ENCODE measurements around the gene ANGPTL3.
"Not testable (repeated sequence)": the region's sequence is repeated elsewhere in the genome, so short reads cannot be mapped to it uniquely, and the experiment has no call there.

ANGPTL3 gene, protein sequence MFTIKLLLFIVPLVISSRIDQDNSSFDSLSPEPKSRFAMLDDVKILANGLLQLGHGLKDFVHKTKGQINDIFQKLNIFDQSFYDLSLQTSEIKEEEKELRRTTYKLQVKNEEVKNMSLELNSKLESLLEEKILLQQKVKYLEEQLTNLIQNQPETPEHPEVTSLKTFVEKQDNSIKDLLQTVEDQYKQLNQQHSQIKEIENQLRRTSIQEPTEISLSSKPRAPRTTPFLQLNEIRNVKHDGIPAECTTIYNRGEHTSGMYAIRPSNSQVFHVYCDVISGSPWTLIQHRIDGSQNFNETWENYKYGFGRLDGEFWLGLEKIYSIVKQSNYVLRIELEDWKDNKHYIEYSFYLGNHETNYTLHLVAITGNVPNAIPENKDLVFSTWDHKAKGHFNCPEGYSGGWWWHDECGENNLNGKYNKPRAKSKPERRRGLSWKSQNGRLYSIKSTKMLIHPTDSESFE
- 0 to 2.0 (median 0) reads per million in 17 experiments for total RNA-seq

DNA sequence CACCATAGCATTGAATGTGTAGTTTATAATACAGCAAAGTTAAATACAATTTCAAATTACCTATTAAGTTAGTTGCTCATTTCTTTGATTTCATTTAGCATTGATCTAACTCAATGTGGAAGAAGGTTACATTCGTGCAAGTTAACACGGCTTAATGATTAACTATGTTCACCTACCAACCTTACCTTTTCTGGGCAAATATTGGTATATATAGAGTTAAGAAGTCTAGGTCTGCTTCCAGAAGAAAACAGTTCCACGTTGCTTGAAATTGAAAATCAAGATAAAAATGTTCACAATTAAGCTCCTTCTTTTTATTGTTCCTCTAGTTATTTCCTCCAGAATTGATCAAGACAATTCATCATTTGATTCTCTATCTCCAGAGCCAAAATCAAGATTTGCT, at the start of gene ANGPTL3:
ANGPTL3 (plus strand) TSS at position 240 of the 400 bp plus-strand sequence; CDS start at position 287, 47 bp downstream.
- DNase-seq, result no peak

DNA sequence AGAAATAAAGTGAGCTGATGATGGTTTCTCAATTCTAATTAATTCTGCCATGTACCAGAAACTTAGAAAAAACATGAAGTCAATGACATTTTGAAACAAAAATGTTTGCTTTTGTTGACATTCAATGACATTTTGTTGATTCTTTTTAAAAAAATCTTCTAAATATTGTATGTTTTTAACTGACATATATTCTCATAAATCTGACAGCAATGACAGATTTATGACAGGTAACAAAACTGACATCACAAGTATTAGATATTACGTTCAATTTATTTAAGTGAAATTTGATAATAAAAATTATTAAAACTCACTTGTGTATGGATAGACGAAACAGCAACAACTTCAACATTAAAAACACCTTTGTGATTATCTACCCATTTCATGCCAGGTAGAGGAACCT, 36.0 kb upstream of the ANGPTL3 start:
- no peak for DNase-seq

DNA sequence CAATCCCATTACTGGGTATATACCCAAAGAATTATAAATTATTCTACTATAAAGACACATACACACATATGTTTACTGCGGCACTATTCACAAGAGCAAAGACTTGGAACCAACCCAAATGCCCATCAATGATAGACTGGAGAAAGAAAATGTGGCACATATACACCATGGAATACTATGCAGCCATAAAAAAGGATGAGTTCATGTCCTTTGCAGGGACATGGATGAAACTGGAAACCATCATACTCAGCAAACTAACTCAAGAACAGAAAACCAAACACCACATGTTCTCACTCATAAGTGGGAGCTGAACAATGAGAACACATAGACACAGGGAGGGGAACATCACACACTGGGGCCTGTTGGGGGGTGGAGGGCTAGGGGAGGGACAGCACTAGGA, 30.1 kb upstream of the ANGPTL3 start:
- not testable (repeated sequence) for DNase-seq

DNA sequence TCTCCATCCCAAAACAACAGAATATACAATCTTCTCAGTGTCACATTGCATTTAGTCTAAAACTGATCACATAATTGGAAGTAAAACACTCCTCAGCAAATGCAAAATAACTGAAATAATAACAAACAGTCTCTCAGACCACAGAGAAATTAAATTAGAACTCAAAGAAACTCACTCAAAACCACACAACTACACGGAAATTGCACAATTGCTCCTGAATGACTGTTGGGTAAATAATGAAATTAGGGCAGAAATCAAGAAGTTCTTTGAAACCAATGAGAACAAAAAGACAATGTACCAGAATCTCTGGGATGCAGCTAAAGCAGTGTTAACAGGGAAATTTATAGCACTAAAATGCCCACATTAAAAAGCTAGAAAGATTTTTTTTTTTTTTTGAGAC, 29.4 kb upstream of the ANGPTL3 start:
- peak in 3 of 4 experiments; percentile 2 to 55 (median 6) for DNase-seq

DNA sequence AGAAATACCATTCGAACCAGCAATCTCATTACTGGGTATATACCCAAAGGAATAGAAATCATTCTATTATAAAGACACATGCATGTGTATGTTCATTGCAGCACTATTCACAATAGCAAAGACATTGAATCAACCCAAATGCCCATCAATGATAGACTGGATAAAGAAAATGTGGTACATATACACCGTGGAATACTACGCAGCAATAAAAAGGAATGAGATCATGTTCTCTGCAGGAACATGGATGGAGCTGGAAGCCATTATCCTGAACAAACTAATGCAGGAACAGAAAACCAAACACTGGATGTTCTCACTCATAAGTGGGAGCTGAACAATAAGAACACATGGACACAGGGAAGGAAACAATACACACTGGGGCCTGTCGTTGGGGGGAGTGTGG, 25.8 kb upstream of the ANGPTL3 start:
- DNase-seq, result not testable (repeated sequence)

DNA sequence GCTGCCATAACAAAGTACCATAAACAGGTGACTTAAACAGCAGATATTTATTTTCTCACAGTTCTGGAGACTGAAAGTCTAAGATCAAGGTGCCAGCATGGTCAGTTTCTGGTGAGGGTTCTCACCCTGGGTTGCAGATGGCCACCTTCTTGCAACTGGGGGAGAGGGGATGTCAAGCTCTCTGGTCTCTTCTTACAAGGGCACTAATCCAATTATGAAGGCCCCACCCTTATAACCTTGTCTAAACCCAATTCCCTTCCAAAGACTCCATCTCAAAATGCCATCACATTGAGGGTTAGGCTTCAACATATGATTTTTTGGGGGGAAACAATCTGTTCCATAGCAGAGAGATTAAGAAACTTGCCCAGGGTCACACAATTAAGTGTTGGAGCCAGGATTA, 24.8 kb upstream of the ANGPTL3 start:
- DNase-seq, result no peak

DNA sequence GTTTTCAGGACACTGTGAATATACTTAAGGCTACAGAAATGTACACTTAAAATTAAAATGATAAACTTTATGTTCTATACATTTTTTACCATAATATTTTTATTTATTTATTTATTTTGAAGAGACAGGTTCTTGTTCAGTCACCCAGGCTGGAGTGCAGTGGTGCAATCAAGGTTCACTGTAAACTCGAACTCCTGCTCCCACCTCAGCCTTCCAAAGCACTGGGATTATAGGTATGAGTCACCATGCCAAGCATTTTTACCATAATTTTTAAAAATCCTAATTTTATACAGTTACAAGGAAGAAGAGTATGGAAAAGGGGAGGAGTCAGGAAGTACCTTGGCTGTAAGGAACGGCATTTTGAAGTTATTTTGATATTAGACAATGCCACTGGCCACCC, 23.6 kb upstream of the ANGPTL3 start:
- DNase-seq, result no peak

DNA sequence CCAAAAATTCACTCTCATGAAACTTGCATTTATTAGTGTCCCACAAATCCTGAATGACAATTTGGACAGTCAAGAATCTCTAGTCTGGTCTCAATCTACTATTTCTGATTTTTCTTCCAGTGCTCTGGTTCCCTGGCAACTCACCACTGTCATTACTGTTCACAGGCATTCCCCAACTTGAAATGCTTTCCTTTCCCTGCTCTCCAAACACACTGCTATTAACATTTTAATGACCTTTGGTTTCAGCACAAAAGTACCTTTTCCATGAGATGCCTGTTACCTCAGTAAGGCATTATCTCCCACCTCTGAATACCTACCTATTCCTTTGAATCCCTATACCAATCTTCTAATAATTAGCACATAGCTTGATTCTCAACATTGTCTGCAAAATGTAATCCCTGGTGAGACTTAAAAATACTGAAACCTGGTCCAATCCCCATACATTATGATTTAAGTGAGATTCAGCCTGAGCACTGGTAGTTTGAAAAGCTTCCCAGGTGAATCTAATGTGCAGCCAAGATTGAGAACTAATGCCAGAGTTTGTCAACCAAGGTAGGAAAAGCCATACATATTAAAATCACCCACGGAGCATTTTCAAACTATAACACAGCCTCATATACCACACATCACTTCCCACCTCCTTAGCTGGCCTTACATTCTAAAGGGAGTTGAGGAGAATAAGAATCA, 11.7 kb upstream of the ANGPTL3 start:
- no peak for DNase-seq

DNA sequence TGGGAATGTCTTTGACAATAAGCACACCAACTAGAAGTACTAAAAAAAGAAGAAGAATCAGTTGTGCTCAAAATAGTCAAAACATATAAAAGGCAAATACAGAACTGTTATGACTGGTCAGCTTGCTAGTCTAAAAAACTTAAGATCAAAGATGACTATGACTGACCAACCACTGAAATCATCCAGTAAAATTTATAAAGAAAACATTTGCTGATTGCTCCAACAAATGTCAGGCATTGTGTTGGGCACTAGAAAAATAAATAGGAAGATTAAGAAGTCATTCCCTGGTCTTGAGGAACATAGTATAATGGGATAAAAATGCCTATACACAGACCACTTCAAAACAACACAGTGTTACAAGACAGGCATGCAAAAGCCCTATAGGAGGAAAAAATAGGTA, 9.3 kb upstream of the ANGPTL3 start:
- DNase-seq, result no peak

DNA sequence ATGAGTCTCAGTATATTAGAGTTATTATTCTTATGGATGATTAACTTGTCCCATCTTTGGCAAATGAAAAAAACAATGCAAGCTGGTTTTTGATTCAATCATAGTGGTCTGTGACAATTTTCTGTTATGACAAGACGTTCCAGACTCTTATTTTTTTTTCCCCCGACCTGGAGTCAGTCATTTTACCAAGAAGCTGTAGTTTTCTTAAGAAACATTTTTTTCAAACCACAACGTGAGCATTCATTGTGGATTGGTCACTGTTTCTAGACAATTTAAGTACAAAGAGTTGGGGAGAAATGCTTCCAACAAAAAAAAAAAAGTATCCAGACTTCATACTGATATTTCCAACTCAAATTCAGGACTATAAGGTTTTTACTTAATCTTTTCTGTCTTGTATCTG, 8.0 kb upstream of the ANGPTL3 start:
- DNase-seq, result no peak

DNA sequence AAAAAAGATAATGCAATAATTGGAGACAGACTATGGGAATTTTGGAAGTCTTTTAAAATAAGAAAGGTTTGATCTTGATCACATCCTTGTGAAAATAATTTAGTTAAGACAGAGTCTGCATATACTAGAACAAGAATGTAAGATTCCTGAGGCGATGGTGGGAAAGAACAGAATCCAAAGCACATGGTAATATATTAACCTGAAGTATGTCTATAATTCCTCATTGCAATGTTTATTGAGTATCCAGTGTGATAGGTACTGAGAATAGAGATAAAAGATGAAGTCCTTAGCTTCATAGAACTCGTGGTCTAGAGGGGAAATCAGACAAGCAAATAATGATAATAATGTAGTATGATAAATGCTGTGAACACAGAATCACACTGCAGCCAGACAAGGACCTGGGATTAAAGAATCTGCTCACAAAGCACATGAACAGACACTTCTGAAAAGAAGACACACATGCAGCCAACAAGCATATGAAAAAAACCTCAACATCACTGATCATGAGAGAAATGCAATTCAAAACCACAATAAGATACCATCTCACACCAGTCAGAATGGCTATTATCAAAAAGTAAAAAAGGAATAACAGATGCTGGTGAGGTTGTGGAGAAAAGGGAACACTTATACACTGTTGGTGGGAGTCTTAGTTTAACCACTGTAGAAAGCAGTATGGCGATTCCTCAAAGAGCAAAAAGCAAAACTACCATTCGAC, 6.9 kb upstream of the ANGPTL3 start:
- DNase-seq, result no peak

DNA sequence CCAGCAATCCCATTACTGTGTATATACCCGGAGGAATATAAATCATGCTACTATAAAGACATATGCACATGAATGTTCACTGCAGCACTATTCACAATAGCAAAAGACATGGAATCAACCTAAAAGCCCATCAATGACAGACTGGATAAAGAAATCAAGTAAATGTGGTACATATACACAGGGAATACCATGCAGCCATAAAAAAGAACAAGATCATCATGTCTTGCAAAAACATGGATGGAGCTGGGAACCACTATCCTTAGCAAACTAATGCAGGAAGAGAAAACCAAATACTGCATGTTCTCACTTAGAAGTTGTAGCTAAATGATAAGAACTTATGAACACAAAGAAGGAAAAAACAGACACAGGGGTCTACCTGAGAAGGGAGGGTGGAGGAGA, 6.4 kb upstream of the ANGPTL3 start:
- DNase-seq, result no peak

DNA sequence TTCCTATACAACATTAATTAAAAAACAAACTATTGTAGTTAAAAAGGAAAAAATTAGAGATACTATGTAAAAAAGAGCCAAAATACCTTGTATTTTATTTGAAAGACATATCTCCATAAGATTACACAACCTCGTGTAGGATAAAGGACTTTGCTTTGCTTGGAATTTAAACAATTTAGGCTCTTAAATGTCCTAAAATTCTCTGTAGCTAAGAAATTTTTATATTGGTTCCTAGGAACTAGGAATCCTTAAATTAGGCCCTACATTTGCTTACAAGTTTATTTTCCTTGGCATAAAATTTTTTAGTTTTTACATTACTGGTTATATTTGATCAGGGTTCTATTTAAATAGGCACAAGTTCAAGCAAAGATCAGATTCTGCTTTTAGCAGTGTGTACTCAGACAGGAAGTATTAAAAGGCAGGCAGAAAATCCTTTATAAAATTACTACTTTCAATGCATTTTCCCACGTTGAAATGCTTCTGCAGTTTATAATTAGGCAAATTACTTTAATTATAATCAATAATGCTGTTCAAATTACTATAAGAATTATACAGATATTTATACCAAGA, 3.4 kb upstream of the ANGPTL3 start:
- no peak for DNase-seq

DNA sequence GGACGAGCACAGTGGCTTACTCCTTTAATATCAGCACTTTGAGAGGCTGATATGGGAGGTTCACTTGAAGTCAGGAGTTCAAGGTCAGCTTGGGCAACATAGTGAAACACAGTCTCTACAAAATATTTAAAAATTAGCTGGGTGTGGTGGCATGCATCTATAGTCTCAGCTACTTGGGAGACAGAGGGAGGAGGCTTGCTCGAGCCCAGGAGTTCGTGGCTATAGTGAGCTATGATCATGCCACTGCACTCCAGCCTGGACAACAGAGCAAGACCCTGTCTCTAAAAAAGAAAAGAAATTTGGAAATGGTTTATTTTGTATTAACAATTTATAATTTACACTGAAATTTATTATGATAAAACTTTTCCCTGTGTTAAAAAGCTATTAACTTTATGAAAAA, 1.7 kb upstream of the ANGPTL3 start:
- DNase-seq, result no peak

DNA sequence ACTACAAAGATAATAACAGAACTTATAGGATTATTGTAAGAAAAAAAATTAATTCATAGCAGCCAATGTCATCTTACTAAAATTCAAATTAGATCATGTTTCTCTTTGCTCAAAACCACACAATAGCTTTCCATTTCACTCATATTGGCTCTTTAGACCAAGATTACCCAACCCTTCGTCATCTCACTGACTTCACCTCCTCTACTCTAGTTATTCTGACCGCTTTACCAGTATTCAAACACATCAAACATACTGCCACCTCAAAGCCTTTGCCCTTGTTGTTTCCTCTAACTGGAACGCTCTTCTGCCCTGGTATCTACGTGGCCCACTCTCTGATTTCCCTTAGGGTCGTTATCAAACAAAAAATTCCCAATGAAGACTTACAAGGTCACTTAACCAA, 1.7 kb downstream of the ANGPTL3 start:
- no peak for DNase-seq

DNA sequence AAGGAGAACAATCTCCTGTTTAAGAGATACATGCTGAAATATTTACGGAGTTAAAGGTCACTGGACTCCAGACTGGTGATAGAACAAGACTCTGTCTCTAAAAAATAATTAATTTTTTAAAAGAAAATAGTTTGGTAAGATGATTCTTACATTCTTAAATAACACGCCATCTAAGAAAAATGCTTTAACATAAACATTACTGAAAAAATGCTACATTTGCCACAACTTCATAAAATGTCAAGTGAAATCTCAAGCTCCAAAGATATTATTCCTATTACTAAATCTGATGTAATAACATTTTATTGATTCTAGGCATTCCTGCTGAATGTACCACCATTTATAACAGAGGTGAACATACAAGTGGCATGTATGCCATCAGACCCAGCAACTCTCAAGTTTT, 4.1 kb downstream of the ANGPTL3 start:
- DNase-seq, result no peak

DNA sequence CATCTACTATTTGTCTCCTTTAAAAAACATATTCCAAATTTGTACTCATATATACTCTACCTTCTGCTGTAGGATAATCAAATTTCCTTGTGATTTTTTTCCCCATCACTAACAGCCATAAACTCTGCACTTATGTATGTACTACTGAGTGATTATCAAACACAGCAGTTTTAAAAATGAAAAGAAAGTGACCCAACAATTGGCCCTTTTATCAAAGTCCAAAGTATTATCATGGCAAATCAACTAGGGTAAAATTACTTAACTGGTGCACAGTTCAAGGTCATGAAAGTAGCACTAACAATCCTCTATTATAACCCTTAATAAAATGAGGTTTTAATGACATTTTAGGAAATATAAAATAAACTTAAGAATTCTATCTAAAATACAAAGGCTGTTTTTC, 11.6 kb downstream of the ANGPTL3 start:
- DNase-seq, result no peak

DNA sequence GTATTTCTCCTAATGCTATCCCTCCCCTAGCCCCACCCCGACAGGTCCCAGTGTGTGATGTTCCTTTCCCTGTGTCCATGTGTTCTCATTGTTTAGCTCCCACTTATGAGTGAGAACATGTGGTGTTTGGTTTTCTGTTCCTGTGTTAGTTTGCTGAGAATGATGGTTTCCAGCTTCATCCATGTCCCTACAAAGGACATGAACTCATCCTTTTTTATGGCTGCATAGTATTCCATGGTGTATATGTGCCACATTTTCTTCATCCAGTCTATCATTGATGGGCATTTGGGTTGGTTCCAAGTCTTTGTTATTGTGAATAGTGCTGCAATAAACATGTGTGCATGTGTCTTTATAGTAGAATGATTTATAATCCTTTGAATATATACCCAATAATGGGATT, 13.3 kb downstream of the ANGPTL3 start:
- DNase-seq, result not testable (repeated sequence)

DNA sequence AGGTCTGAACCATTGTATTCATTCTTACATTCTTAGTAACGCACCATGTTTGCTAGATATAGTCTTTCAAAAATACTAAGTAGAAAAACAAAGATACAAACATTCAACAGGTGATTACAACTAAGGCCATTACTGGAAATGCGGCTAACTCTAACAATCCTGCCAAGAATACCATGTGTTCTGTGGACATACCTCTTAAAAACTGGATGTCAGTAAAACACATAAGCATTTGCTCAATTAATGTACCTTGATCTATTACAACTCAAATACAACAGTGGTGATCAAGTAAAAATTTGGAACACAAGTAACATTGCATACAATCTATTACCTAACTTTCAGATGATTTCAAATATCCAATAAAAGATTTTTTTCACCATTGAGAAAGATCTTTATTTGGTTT, 15.4 kb downstream of the ANGPTL3 start:
- DNase-seq, result no peak

DNA sequence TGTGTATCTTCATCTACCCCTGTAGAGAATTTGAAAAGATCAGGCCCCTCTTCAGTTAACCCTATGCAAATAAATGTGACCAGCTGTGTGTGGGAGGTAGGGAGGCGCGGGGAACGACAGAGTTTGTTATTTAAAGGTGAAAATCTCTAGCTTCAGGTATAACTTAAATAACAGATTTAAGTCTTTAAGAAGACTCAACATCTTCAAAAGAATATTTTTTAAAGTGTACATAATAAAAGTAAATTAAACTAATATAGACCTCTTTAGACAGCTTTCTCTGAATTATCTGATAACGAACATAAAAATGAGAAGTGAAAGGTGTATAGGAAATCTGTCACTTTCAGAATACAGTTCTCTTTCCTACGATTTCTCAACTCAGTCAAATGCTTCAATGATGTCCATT, 16.0 kb downstream of the ANGPTL3 start:
- no peak for DNase-seq

DNA sequence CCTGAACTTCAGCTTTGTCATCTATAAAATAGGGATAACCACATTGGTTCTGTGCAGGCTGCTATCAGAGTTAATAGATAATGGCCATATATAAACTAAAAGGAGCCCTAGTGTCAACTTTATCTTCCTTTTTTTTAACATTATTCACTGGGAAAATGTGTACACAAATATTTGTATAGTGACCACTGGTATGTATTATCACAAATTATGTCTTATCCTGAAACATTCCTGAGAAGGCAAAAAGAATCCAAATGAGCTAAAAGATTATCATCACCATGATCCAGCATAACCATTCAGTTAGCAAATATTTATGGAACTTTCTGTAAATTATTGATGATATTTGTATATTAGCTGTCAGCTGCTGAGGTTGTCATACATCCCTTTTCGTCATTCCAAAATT, 16.6 kb downstream of the ANGPTL3 start:
- no peak for DNase-seq

DNA sequence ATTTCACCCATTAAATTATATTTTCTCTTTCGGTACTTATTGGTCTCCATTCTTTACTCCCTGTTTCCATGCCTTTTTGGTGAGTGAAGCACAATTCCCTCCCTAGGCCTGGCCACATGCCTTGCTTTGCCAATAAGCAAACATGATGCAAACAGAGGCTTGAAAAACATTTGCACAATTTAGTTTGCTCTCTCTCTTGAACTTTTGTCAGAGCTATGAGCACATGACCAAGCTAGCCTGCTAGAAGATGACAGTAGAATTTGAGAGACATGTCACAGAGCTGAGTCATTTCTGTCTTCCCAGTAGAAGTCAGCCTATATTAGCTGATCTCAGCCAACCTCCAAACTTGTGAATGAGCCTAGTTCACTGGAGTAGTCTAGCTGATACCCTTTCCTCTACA, 24.6 kb downstream of the ANGPTL3 start:
- peak; percentile 77 to 94 (median 84) for DNase-seq

DNA sequence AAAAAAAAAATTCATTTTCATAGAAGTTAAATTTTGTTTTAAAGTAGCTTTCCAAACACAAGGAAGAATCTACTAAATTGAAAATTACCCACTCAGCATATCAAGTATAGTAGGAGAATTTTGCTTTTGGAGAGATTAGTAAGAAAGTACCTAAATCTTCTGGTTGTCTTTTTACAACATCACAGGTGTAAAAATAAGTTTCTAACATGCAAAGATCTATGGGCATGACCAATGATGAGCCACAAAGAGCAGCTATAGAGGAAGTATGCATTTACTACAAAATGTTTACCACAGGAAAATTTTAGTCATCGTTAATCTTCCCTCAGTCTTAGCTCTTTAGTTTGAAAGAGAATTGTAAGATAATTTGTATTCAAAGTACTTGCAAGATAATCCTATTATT, 28.1 kb downstream of the ANGPTL3 start:
- DNase-seq, result peak in 3 of 4 experiments; percentile 4 to 57 (median 39)
